ENCODE results near the gene ANGPT4.

- TF ChIP-seq PHF8 (conservative IDR thresholded peaks at IDR 0.05; ENCODE audit: low read depth, low read length) (no peak), POLR2AphosphoS5 (IDR thresholded peaks at IDR 0.05; ENCODE audit: low read depth, low read length) (no peak), MAFK (IDR thresholded peaks at IDR 0.05; ENCODE audit: low read depth, low read length) (no peak), CTCF (IDR thresholded peaks at IDR 0.05; ENCODE audit: control extremely low read depth in 1 of 3, insufficient read depth in 1 of 3, low read depth in 1 of 3, low read length in 3 of 3) (no peak), TAF1 (IDR thresholded peaks at IDR 0.05; ENCODE audit: low read depth, low read length) (no peak), BCL11A (IDR thresholded peaks at IDR 0.05; ENCODE audit: low read depth in 2 of 2, low read length in 2 of 2) (no peak), SP4 (IDR thresholded peaks at IDR 0.05; ENCODE audit: low read length) (no peak), ZNF274 (IDR thresholded peaks at IDR 0.05; ENCODE audit: borderline replicate concordance, extremely low read depth, low read length) (no peak)
Measured at GRCh38 chr20:888057-888456, 28.1 kb downstream of the ANGPT4 start.
